GM19240 (cell line): Measurements from ENCODE around the gene DHPS.
A peak's percentile ranks its signal among the peaks of the same experiment; 100 is the strongest.
"Not testable (repeated sequence)": the region's sequence is repeated elsewhere in the genome, so short reads cannot be mapped to it uniquely, and the experiment has no call there.

ENCODE experiments used
- DNase-seq: peaks from one replicate; pipeline ENCODE4 v3.0.0; 2011; ENCODE audit warnings: low spot score; ENCODE audit not compliant: insufficient read length

DHPS gene

DNA sequence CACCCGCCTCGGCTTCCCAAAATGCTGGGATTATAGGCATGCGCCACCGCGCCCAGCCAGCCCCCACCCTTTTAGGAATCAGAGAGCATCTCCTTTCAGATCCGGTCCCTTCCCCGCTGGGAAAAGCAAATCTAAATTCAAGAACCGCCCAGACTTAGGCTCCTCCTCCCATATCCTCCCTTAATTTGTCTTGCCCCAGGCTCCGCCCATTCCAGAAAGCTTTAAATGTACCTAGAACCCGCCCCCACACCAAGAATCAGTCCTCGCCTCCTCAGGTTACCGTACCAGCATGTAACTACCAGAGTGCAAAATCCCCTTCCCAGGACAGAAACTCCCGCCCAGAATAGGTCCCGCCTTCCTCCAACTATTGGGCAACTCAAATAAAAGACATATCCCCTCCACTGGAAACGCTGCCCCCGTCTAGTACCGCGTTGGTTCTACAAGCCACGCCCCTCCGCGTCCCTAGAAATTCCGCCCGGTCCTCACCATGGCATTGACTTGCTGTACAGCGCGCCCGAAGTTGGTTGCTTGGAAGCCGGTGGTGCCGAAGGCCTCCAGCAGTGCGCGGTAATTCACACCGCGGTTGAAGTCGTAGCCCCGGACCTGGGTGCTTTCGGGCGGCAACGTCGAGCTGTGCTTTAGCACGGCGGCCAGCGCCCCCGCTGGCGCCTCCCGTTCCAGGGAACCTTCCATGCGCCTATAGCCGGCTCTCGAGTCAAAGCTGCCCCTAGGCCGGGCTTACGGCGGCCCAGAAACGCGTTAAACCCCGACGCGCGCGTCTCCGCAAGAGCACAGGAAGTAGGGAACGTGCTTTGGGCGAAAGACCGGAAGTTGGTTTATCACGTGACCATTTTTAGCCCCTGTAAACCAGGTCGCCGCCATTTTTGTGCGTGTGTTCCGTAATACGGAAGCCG is at the start of gene DHPS:
Gene DHPS, minus strand, starts transcription at position 807 of the 914 bp plus-strand sequence. Its CDS starts 114 bp downstream, at position 693.
- DNase-seq, result peak; percentile 96

DNA sequence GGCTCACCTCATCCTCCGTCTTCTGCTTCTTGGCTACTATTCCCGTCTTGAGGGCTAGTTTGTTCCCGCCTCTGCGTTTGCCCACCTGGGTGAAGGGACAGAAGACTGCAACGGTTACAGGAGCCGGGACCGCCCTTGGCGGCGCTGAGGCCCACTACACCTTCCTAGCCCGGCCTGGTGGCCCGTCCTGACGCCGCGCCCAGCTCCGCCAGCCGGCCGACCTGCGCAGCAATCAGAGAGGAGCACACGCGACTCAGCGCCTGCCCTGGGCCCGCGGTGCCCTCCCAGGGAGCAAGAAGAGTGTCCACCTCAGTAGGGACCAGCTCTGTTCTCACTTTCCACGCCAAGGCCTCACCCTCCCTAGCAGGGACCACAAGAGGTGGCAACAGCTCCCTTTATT is 49.7 kb upstream of the DHPS start:
- DNase-seq, result no peak

DNA sequence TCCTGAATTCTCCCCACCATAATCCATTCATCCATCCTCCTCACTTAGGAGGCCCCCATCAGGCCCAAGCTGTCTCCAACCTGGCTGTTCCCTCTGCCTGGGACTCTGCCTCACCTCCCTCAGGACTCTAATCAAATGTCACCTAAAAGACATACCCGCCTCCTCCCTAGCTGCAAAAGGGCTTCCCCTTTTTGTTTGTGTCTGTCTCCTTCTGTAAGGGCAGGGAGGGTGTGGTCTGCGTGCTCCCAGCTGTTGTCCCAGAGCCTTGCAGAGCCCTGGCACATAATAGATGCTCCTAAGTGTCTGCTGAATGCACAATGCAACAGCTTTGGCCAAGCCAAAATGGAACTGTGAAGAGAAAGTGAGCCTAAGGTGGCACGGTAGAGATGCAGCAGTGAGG is 48.4 kb upstream of the DHPS start:
- no peak for DNase-seq

DNA sequence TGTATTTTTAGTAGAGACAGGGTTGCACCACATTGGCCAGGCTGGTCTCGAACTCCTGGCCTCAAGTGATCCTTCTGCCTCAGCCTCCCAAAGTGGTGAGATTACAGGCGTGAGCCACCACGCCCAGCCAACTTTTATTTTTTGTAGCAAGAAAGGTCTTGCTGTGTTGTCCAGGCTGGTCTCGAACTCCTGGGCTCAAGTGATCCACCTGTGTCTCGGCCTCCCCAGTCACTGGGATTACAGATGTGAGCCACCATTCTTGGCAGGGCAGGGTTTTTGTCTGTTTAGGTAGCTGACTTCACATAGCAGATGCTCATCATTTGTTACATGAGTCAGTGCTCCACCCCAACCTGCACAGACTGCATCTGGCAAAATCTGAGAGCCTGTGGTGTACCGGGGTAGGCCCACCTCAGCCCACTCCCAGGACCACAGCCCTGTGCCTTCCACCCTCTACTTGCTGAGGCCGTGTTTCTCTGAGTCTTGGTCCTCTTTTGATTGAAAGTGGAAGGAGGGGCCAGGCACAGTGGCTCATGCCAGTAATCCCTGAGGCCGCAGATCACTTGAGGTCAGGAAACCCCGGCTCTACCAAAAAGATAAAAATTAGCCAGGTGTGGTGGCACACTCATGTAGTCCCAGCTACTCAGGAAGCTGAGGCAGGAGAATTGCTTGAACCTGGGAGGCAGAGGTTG is 46.2 kb upstream of the DHPS start:
- DNase-seq, result no peak

DNA sequence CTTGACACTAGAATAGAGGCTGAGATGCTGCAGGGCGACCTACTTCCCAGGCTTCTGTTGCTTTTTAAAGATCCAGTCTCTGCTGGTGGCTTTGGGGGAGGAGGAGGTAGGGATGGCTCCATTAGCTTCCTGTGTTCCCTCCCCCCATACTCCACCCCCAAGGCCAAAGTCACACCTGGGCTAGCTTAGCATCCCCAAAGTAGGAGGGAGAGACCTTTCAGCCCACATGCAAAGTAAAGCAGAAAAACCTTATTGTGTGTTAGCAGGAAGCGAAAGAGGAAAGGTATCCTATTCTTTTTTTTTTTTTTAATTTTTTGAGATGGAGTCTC is 45.3 kb upstream of the DHPS start:
- no peak for DNase-seq

DNA sequence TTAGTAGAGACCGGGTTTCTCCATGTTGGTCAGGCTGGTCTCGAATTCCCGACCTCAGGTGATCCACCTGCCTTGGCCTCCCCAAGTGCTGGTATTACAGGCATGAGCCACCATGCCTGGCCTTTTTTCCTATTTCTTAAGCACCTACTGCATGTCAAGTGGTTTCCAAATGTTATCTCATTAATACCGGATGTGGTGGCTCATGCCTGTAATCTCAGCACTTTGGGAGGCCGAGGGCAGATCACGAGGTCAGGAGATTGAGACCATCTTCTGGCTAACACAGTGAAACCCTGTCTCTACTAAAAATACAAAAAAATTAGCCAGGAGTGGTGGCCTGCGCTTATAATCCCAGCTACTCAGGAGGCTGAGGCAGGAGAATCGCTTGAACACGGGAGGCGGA is 43.9 kb upstream of the DHPS start:
- DNase-seq, result not testable (repeated sequence)

DNA sequence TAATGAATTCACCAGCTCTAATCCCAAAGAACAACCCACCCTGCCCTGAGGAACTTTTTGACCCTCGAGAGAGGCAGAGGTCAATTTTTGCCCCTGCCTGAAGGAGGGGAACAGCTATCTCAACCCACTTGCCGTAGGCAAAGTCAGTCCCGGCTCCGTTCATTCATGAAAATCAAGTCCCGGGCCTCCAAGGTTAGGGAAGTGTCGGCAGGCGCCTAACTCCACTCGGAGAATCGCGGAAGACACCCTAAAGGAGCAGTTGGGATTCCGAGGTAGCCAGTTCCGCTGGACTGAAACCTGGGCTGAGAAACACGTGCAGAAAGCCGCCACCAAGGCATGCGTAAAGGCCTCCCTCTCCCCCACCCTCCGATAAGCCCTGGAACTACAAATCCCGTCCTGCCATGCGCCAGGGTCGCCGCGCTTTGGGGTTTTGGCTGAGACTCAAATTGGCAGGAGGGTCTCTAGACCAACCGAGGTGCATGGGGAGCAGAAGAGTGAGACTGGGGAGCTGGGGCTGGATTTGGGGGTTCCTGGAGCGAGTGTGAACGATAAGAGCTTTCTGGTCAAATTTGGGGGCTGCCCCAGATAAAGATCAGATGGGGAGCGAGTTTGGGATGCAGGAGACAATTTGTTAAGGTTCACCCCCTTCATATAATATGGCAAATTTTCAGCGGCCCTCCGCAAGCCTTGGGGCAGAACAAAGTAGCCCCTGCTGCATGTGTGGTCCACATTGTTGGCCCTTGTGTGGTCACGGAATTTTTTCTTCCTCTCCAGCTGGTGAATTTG is 42.2 kb upstream of the DHPS start, which contains the start of gene TNPO2:
Gene TNPO2, minus strand, starts transcription at position 292 of the 786 bp plus-strand sequence. CDS start 2,955 bp downstream, outside the sequence.
- peak; percentile 91 for DNase-seq

DNA sequence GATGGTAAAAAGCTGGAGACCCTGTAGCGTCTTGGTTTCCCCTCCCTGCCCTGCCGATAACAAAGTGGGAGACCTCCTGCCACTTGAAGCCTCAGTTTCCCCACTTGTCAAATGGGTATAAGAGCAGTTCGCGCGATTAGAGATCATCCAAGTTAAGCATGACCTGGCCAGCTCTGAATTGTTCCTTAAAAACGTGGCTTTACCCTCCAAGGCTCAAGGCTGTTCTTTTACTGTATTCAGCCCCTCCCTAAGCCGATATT is 41.6 kb upstream of the DHPS start:
- DNase-seq, result no peak

DNA sequence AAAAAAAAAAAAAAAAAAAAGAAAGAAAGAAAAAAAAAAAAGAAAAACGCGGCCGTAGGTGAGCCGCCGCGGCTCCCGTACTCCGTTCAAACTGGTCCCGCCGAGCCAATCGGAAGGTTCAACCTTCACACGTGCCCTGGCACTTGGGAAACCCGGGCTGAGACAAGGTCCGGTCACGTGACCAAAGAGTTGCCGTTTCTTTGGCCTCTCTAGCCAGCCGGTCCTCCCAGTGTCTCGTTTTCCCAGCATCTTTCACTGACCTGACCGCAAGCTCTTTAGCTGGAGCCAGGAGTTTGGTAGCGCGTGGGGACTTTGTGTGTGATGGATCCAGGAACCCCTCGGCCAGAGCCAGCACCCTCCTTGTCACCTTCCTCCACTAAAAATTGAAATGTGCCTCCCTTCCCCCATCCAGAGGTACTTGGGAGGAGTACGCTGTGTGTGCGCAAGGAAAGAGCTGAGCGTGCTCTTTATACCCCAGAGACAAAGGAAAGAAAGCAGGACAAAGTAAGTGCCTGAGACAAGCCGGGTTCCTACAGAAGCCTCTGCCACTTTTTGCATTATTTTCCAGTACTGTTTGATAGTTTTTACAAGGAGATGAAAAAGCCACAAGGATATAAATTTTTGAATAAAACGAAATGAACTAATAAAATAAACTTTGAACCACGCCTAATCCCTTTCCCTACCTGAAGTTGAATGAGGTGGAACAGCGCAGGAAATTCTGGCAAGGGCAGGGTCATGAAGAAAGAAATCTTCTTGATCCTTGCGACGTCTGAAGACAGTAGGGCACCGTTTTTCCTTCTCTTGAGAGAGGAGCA is 41.1 kb upstream of the DHPS start:
- peak; percentile 99 for DNase-seq

DNA sequence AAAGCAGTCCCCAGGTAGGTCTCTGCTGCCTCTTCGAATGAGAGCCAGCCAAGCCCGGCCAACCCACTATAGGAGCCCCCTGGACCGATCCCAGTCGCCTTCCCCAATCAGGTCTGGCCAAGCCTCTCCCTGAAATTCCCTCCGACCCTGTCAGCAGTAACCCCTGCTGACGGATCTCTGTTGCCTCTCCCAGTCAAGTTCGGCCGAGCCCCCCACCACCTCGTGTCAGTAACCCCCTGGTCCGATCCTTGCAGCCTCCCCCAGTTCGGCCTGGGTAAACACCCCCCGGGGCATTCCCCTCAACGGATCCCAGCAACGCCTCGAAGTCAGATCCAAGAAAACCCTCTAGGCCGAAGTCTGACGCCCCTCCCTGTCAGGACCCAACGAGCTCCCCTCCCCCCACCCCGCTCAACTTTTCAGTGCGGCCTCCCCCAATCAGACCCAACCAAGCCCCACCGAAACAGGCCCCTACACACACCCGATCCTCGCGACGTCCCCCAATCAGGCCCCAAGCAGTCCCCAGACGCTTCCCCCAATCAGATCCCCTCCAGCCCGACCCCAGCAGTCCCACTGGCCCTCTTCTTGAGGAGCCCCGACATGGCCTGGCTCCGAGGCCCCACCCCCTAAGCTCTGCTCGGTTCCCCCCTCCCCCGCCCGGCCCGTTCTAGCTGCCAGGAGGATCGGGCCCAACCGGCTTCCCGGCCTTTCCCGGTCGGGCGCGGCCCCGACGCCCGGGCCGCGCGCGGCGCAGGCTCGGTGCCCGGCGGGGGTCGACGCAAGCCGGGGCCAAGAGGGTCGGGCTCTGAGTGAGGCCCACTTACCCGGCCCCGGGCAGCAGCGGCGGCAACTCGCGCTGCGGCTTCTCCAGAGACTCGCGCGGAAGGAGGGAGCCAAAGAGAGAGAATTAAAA is 40.2 kb upstream of the DHPS start:
- DNase-seq, result peak; percentile 52

DNA sequence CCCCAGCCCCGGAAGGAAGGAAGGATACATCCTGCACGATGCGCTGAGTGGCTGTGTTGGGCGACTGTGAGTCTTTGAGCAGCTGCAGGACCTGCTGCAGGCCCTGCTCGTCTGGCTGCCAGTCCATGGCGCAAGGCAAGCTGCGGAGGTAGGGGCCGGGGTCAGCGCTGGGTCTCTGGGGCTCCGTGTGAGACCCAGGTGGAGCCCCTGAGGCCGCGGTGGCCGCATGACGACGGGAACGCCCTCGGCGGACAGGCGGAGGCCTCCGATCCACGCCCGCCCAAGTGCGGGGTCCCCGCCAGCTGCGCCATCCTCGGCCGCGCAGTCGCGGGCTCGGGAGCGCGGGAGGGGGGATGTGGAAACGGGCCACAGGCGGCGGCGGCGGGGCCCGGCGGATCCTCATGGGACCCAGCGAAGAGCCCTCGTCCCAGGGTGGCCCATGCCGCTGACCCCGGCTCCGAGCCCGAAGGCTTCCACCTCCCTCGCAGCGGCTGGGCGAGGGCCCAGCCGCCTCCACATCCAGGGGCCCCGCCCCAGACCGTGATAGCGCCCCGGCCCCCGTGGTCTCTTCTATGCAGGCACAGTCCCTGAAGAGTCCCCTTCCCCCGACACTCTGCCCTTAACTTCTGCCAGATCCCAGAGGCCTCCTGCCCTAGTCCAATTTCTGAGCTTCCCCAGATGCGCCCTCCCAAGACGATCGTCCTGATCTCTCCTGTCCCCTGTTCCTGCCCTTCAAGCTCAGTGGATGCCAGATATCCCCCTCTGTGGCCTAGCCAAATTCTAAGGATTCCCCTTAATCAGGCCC is 39.4 kb upstream of the DHPS start:
- no peak for DNase-seq

DNA sequence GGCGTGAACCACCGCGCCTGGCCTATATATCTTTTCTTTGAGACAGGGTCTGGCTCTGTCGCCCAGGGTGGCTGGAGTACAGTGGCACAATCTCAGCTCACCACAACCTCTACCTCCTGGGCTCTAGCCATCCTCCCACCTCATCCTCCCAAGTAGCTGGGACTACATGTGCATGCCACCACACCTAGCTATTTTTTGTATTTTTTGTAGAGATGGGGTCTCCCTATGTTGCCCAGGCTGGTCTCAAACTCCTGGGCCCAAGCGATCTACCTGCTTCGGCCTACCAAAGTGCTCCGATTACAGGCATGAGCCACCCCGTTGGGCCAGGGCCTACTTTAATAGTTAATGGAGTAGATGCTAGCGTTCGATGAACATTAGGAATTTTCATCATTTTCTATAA is 38.6 kb upstream of the DHPS start:
- DNase-seq, result no peak

DNA sequence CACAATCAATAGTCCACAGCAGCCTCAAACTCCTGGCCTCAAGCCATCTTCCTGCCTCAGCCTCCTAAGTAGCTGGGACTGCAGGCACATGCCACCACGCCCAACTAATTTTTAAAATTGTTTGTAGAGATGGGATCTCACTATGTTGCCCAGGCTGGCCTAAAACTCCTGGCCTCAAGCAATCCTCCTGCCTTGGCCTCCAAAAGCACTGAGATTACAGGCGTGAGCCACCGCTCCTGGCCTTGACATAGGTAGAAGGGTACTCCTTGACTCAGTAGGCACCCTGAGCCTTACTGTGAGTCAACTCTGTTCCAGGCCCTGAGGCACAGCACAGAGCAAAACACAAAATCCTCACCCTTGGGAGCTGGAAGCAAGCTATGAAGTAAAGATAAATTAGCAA is 34.2 kb upstream of the DHPS start:
- DNase-seq, result no peak

DNA sequence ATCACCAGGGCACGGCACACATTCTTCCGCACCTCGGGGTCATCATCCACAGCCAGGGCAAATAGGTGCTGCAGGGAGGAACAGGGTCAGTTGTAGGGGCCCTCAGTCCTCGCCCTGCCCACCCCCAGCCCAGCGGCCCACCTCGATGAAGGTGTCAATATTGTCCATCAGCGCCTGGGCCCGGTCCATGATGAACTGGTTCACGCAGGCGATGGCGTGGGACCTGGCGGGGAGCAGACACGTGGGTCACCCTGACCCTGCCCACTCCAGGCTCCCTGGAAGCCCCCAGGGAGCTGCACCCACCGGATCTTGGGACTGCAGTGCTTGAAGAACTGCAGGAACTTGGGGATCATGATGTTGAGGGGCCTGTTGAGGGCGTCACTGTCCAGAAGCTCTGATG is 33.4 kb upstream of the DHPS start:
- no peak for DNase-seq

DNA sequence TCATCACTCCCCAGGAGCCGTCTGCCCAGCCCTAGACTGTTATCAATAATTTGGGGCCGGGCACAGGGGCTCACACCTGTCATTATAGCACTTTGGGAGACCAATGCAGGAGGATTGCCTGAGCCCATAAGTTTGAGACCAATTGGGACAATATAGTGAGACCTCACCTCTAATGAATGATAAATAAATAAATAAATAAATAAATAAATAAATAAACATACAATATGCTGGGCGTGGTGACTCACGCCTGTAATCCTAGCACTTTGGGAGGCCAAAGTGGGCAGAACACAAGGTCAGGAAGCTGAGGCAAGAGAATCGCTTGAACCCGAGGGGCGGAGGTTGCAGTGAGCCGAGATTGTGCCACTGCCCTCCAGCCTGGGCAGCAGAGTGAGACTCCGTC is 31.6 kb upstream of the DHPS start:
- not testable (repeated sequence) for DNase-seq

DNA sequence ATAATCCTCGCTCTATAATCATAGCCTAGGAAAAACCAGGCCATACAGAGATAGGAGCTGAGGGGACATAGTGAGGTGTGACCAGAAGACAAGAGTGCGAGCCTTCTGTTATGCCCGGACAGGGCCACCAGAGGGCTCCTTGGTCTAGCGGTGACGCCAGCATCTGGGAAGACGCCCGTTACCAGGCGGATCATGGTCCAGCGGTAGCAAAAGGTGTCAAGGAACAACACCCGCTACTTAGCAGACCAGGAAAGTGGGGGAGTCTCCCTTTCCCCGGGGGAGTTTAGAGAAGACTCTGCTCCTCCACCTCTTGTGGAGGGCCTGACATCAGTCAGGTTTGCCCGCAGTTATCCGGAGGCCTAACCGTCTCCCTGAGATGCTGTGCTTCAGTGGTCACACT is 30.4 kb upstream of the DHPS start:
- DNase-seq, result not testable (repeated sequence)

DNA sequence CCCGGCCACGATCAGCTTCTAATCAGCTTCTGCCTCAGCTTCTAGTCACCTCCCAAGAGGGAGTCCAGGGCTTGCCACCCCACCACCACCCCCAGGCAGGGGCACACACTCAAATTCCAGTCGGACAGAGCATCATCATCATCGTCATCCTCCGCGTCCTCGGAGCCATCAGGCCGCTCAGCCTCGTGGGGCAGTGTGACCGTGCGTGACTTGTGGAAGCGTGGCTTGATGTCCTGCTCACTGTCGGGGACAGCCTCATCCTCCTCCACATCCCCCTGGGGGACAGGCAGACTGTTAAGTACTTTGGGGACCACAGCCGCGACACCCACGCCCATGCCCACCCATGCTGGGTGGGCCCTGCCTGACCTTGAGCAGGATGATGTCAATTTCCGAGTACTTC is 29.5 kb upstream of the DHPS start:
- DNase-seq, result no peak

DNA sequence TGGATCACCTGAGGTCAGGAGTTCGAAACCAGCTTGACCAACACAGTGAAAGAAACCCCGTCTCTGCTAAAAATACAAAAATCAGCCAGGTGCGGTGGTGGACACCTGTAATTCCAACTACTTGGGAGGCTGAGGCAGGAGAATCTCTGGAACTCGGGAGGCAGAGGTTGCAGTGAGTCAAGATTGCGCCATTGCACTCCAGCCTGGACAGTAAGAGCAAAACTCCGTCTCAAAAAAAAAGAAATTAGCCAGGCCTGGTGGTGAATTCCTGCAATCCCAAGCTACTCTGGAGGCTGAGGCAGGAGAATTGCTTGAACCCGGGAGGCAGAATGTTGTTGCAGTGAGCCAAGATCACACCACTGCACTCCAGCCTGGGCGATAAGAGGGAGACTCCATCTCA is 27.0 kb upstream of the DHPS start:
- no peak for DNase-seq

DNA sequence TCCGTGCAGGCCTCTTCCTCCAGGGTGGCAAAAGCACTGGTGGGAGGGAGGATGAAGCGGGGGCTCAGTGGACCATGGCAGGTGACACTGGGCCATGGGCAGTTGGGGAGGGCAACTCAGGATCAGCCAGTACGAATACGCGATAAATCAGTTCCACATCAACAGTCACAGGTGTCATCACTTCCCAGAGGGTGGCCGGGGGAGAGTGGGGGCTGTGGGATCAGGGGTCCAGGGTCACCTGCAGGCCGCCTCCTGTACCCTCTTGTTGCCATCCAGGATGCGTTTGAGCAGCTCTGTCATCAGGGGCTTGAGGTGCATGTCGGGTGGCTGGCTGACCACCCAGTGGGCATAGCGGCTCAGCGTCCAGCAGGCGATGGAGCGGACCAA is 24.6 kb upstream of the DHPS start:
- no peak for DNase-seq
